PC-3 (cell line): ENCODE data around the gene CAP2. TPM values are rescaled to one million over a fixed set of nuclear protein-coding genes. Genes with fewer than 3 reads are reported as not detected.

Source experiments
- ATAC-seq: fragments of 200-7000 bp; cut with Tn5 transposase; 2 replicates; pipeline ENCODE4 v1.9.1; 2020; ENCODE audit warnings: mild to moderate bottlenecking, moderate library complexity
- BruUV-seq: library from RNA; stranded (reverse); fragments of 400-500 nt; replicated peaks from 2 replicates; lab custom pipeline; 2021; lab: Mats Ljungman, UMichigan
- CTCF ChIA-PET: fragments of 300-600 bp; sonication (Branson Sonifier 250); formaldehyde crosslinking; loops from one replicate; lab custom pipeline; 2022; ENCODE audit warnings: antibody characterized with exemption; lab: Charles Lee
- POLR2A ChIA-PET: fragments of 300-600 bp; sonication (Branson Sonifier 250); formaldehyde crosslinking; loops from one replicate; lab custom pipeline; 2022; ENCODE audit warnings: antibody characterized with exemption; ENCODE audit not compliant: unreplicated experiment; lab: Charles Lee
- DNase-seq: peaks from one replicate; pipeline ENCODE4 v3.0.0-alpha.2; 2015
- H2AFZ ChIP-seq: fragments of 300-600 bp; sonication (generic); 2 replicates; pipeline ENCODE4 v1.6.0; 2016; ENCODE audit warnings: antibody characterized with exemption, low read length
- H3F3A ChIP-seq: fragments of 300-600 bp; sonication (generic); one replicate; pipeline ENCODE4 v1.6.0; 2017; ENCODE audit warnings: antibody characterized with exemption, low read length, control low read depth, mild to moderate bottlenecking; ENCODE audit not compliant: unreplicated experiment
- H3K27ac ChIP-seq: fragments of 300-600 bp; sonication (generic); 2 replicates; pipeline ENCODE4 v1.5.1; 2016; ENCODE audit warnings: mild to moderate bottlenecking, low read length
- H3K27me3 ChIP-seq: fragments of 300-600 bp; sonication (generic); 2 replicates; pipeline ENCODE4 v1.6.1; 2016; ENCODE audit warnings: low read length, mixed read lengths
- H3K36me3 ChIP-seq: fragments of 300-600 bp; sonication (generic); 2 replicates; pipeline ENCODE4 v1.6.1; 2016; ENCODE audit warnings: low read depth, mixed run types, low read length, mixed read lengths
- H3K4me1 ChIP-seq: fragments of 300-600 bp; sonication (generic); 2 replicates; pipeline ENCODE4 v1.5.1; 2016; ENCODE audit warnings: low read length; ENCODE audit not compliant: insufficient read depth
- H3K4me2 ChIP-seq: fragments of 300-600 bp; sonication (generic); 2 replicates; pipeline ENCODE4 v1.6.0; 2016; ENCODE audit warnings: low read length
- H3K4me3 ChIP-seq: fragments of 300-600 bp; sonication (generic); 2 replicates; pipeline ENCODE4 v1.5.1; 2016; ENCODE audit warnings: mild to moderate bottlenecking, low read length, mixed read lengths
- H3K79me2 ChIP-seq: fragments of 300-600 bp; sonication (generic); 2 replicates; pipeline ENCODE4 v1.6.1; 2017; ENCODE audit warnings: low read length, mixed read lengths
- H3K9ac ChIP-seq: fragments of 300-600 bp; sonication (generic); 2 replicates; pipeline ENCODE4 v1.6.0; 2016; ENCODE audit warnings: mild to moderate bottlenecking, low read length
- H3K9me2 ChIP-seq: fragments of 300-600 bp; sonication (generic); replicated peaks from 2 replicates; pipeline ENCODE4 v1.6.1; 2016; ENCODE audit warnings: mixed run types, low read length, mixed read lengths
- H3K9me3 ChIP-seq: fragments of 300-600 bp; sonication (generic); 2 replicates; pipeline ENCODE4 v1.6.1; 2016; ENCODE audit warnings: low read length, mixed read lengths
- H4K20me1 ChIP-seq: fragments of 300-600 bp; sonication (generic); 2 replicates; pipeline ENCODE4 v1.6.1; 2016; ENCODE audit warnings: low read length, mixed read lengths
- CTCF ChIP-seq: fragments of 300-600 bp; sonication (generic); conservative IDR thresholded peaks from 2 replicates; pipeline ENCODE4 v1.5.1; 2017; ENCODE audit warnings: antibody characterized with exemption, low read depth, mild to moderate bottlenecking, low read length
- EZH2 ChIP-seq: fragments of 300-600 bp; sonication (generic); IDR thresholded peaks from one replicate; pipeline ENCODE4 v1.6.1; 2017; ENCODE audit warnings: antibody characterized with exemption, mild to moderate bottlenecking, low read length; ENCODE audit not compliant: unreplicated experiment
- EZH2phosphoT487 ChIP-seq: fragments of 300-600 bp; sonication (generic); IDR thresholded peaks from 2 replicates; pipeline ENCODE4 v1.6.1; 2018; ENCODE audit warnings: mild to moderate bottlenecking, antibody characterized with exemption, low read length, borderline replicate concordance
- intact Hi-C: fragments of 100-400 bp; cut with micrococcal nuclease; formaldehyde crosslinking; loops from 2 replicates; pipeline ENCODE4 v1.9.0; 2023
- total RNA-seq: library from RNA; depleted of rRNA; stranded (reverse); fragments of >200 nt; gene quantifications from 2 replicates; pipeline ENCODE4 v1.2.3, GENCODE V29; 2014

The CAP2 gene
- total RNA-seq, 1 experiment from 2014 or later = 8.2 TPM

GRCh38 chr6:17491416-17492142, 98.2 kb downstream of the CAP2 start:
- Histone ChIP-seq H3K4me1 (no peaks in the 10 kb centered on the region), H2AFZ (no peak overlapping the region), H3K9me2 (no peaks in the 10 kb centered on the region), H3K4me2 (no peak overlapping the region), H3K79me2 (no peaks in the 10 kb centered on the region), H3F3A (no peaks in the 10 kb centered on the region), H3K9me3 (no peaks in the 10 kb centered on the region), H3K27me3 (no peaks in the 10 kb centered on the region), H3K27ac (no peak overlapping the region), H4K20me1 (no peaks in the 10 kb centered on the region), H3K4me3 (no peak overlapping the region), H3K36me3 (peaks cover 7% of the 10 kb centered on the region; the same call in 1 of the 2 replicates), H3K9ac (no peak overlapping the region)
- CTCF ChIA-PET = no interaction called here
- no TSS peak for BruUV-seq
- POLR2A ChIA-PET = no interaction called here
- intact Hi-C loops = no loop called here
- ATAC-seq (peak; percentile 53), DNase-seq (peak; percentile 33)
- TF ChIP-seq CTCF (no peak), EZH2 (no peak), EZH2phosphoT487 (no peak)

- Histone ChIP-seq H3K4me3 (no peak overlapping the region), H4K20me1 (no peaks in the 10 kb centered on the region), H3K4me2 (no peak overlapping the region), H3K27me3 (no peaks in the 10 kb centered on the region), H3K9ac (no peak overlapping the region), H3F3A (no peaks in the 10 kb centered on the region), H3K27ac (no peak overlapping the region), H2AFZ (no peak overlapping the region), H3K4me1 (no peaks in the 10 kb centered on the region), H3K9me3 (no peaks in the 10 kb centered on the region), H3K9me2 (no peaks in the 10 kb centered on the region), H3K79me2 (no peaks in the 10 kb centered on the region), H3K36me3 (peaks cover 7% of the 10 kb centered on the region; the same call in 1 of the 2 replicates)
- POLR2A ChIA-PET = no interaction called here
- DNase-seq (no peak), ATAC-seq (no peak)
- intact Hi-C loops = no loop called here
- no peak for TF ChIP-seq CTCF
- no peak for TF ChIP-seq EZH2phosphoT487
- TF ChIP-seq EZH2 = no peak
- BruUV-seq = no TSS peak
- CTCF ChIA-PET = no interaction called here
These were observed 99.0 kb downstream of the CAP2 start for GRCh38 chr6:17492350-17492749.

DNA sequence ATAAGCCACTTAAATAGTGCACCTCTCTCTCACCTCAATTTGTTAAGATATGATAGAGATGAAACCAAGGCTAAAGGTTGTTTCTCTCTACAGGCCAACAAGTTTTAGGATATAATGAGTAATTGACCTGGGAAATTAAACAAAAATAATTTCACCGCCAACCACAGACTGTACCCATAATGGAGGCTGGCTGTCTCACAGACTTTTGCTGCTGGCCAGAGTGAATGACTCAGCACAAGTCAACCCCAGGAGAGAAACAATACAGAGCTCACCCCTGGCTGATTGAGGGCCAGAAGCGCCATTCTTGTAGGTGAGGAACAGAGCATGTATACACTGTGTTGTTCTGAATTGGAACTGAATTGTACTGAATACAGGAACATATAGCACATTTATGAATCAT, 99.9 kb downstream of the CAP2 start:
- intact Hi-C loops = no loop called here
- Histone ChIP-seq H3K4me1 (no peaks in the 10 kb centered on the region), H3K4me3 (no peak overlapping the region), H3F3A (no peaks in the 10 kb centered on the region), H2AFZ (no peak overlapping the region), H3K36me3 (peaks cover 7% of the 10 kb centered on the region; the same call in 1 of the 2 replicates), H4K20me1 (no peaks in the 10 kb centered on the region), H3K9me3 (no peaks in the 10 kb centered on the region), H3K27ac (no peak overlapping the region), H3K9ac (no peak overlapping the region), H3K4me2 (no peak overlapping the region), H3K79me2 (no peaks in the 10 kb centered on the region), H3K27me3 (no peaks in the 10 kb centered on the region), H3K9me2 (no peaks in the 10 kb centered on the region)
- POLR2A ChIA-PET = no interaction called here
- TF ChIP-seq EZH2 (no peak), CTCF (no peak), EZH2phosphoT487 (no peak)
- DNase-seq = peak; percentile 12
- no TSS peak for BruUV-seq
- ATAC-seq = peak; percentile 24; the same call in 1 of the 2 replicates
- CTCF ChIA-PET = no interaction called here
